Breast epithelium (tissue), 3 donors: ENCODE measurements around the gene ZDHHC20.

Experiments
- POLR2A ChIP-seq: fragments of 450-650 bp; IDR thresholded peaks from one replicate; pipeline ENCODE4 v1.6.1; 2016; ENCODE audit warnings: antibody characterized with exemption, mild to moderate bottlenecking, moderate library complexity
- POLR2AphosphoS5 ChIP-seq, 3 donors: sonication (generic); formaldehyde crosslinking; IDR thresholded peaks; one replicate each; pipeline ENCODE4 v1.6.1; 2017; ENCODE audit warnings: antibody characterized with exemption in 3 of 3
- TF ChIP-seq, protein P1 (sequence below), 3 donors: fragments of 450-650 bp; IDR thresholded peaks; one replicate each; pipeline ENCODE4 v1.5.1; 2016 to 2017; ENCODE audit warnings: antibody characterized with exemption in 3 of 3, mild to moderate bottlenecking in 3 of 3, moderate library complexity in 3 of 3

DNA sequence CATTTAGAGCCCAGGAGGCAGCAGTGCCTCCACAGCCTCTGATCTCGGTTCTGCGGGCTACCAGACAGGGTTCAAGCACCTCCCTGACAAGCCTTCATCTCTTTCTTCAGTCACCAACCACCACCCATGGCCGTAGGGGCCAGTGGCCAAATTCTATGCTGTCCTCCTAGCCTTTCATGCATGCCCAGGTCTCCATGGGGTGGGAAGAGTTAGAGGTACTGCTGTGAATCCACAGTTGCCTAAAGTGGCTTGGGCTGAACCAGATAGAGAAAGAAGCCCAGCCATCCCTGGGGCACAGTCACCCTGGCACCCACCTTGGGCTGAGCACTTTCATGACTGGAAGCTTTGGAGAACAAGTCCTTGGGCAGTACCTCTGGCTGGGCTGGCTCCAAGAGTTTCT lies 97.4 kb downstream of the ZDHHC20 start:
- TF ChIP-seq, protein P1, sequence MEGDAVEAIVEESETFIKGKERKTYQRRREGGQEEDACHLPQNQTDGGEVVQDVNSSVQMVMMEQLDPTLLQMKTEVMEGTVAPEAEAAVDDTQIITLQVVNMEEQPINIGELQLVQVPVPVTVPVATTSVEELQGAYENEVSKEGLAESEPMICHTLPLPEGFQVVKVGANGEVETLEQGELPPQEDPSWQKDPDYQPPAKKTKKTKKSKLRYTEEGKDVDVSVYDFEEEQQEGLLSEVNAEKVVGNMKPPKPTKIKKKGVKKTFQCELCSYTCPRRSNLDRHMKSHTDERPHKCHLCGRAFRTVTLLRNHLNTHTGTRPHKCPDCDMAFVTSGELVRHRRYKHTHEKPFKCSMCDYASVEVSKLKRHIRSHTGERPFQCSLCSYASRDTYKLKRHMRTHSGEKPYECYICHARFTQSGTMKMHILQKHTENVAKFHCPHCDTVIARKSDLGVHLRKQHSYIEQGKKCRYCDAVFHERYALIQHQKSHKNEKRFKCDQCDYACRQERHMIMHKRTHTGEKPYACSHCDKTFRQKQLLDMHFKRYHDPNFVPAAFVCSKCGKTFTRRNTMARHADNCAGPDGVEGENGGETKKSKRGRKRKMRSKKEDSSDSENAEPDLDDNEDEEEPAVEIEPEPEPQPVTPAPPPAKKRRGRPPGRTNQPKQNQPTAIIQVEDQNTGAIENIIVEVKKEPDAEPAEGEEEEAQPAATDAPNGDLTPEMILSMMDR (IDR thresholded peaks at IDR 0.05): no peak
- TF ChIP-seq POLR2AphosphoS5 (IDR thresholded peaks at IDR 0.05): no peak
- no peak for TF ChIP-seq POLR2A
